Measurements from ENCODE around the gene SLC16A6.
"Not testable (repeated sequence)": the region's sequence is repeated elsewhere in the genome, so short reads cannot be mapped to it uniquely, and the experiment has no call there.

Gene SLC16A6

GRCh38 chr17:68290955-68291835, at the start of gene SLC16A6, which contains the start of gene ARSG:
Gene SLC16A6, minus strand, starts transcription at chr17:68291127. Its CDS starts 12,807 bp downstream, at chr17:68278320.
Gene ARSG, plus strand, starts transcription at chr17:68291495. Its CDS starts 15,999 bp downstream, at chr17:68307494.
- peak in 1 of 2 donors; percentile 77 for DNase-seq

DNA sequence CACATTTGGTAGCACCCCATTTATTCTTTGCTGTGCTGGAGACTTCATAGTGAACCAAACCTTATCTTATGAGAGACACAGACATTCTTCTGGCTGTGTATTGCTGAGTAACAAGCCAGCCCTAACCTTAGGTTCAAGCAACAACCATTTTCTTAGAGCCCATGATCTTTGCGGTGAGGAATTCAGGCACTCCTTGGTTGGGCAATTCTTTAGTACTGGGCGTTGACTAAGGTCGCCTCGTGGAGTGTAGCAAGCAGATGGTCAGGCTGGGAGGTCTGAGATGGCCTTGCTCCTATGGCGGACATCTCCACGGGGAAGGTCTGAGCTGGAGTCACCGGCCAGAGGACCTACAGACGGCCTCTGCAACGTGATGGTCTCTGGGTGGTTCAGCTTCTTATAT, 43.5 kb upstream of the SLC16A6 start:
- no peak for DNase-seq

DNA sequence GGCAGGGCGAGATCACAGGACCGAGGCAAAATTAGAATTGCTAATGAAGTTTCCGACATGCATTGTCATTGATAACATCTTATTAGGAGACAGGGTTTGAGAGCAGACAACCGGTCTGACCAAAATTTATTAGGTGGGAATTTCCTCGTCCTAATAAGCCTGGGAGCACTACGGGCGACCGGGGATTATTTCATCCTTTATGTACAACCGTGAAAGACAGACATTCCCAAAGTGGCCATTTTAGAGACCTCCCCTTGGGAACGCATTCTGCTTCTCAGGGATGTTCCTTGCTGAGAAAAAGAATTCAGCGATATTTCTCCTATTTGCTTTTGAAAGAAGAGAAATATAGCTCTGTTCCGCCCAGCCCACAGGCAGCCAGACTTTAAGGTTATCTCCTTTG, 41.0 kb upstream of the SLC16A6 start:
- not testable (repeated sequence) for DNase-seq

- no peak for DNase-seq
Measured at GRCh38 chr17:68329331-68329730, 38.4 kb upstream of the SLC16A6 start.

GRCh38 chr17:68328676-68329075, 37.7 kb upstream of the SLC16A6 start:
- no peak for DNase-seq

GRCh38 chr17:68327823-68328557, 37.1 kb upstream of the SLC16A6 start:
- no peak for DNase-seq

DNA sequence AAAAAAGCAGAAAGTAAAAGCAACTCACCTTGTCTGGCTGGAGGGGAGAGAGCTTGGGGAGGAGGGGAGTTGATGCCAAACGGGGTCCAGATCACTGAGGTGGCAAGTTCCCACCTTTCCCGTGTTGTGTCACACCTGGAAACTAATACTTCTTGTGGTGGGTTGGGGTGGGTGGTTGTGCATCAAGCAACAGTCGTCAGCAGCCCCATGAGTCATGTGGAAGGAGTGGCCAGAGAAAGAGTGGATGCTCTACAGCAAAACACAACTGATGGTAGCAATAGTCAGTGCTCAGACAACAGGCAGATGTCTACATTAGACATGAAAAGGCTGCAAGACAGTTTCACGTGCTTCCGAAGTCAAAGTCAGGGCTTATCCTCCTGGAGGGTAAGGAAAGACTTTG, 35.8 kb upstream of the SLC16A6 start:
- no peak for DNase-seq

DNA sequence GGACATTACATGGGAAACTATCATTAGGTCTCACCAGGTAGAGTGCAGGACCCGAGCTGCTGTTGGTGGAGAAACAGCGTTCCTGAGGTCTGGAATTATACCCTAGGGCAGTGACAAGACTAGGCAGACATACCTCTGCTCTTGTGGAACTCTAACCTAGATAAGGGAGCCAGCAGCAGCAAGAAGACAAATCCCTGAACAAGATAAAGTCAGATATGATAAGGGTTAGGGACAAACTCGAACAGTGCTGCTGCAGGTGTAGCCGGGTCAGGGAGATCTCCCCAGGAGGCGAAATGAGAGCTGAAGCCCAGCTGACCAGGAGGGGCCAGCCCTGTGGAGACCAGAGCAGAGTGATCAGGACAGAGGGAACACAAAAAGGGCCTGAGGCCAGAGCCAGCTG, 35.0 kb upstream of the SLC16A6 start:
- no peak for DNase-seq

DNA sequence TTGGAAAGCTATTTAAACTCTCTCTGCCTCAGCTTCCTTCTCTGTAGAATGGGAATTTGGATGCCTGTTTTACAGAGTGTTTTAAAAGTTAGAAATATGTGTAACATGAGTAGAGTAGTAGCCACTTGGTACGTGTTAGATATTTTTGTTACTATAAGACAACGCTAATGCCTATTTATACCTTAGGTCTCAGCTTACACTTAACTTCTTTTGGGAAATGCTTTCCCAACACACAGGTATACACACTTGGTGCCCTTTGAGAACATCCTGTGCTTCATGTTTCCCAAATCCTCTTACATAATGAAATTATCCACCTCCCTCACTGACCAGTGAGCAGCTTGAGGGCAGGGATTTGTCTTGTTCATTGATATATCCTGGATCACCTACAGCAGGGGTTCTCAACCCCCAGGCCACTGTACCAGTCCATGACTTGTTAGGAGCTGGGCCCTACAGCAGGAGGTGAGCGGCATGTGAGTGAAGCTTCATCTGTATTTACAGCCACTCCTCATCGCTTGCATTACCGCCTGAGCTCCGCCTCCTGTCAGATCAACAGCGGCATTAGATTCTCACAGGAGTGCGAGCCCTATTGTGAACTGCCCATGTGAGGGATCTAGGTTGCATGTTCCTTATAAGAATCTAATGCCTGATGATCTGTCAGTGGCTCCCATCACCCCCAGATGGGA, 33.9 kb upstream of the SLC16A6 start:
- no peak for DNase-seq

GRCh38 chr17:68324114-68324513, 33.2 kb upstream of the SLC16A6 start:
- DNase-seq: no peak

DNA sequence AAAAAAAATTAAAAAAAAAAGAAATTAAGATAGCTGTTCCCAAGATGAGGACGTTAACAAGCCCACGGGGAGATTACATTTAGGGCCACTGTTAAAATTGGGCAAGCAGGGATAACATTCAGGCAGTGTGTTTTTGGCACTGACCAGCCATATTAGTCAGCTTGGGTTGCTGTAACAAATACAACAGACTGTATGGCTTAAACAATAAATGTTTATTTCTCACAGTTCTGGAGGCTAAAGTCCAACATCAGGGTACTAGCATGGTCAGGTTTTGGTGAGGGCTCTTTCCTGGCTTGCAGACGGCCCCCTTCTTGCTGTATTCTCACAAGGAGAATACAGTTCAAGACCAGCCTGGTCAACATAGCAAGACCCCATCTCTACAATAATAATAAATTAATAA, 31.7 kb upstream of the SLC16A6 start:
- DNase-seq: no peak

DNA sequence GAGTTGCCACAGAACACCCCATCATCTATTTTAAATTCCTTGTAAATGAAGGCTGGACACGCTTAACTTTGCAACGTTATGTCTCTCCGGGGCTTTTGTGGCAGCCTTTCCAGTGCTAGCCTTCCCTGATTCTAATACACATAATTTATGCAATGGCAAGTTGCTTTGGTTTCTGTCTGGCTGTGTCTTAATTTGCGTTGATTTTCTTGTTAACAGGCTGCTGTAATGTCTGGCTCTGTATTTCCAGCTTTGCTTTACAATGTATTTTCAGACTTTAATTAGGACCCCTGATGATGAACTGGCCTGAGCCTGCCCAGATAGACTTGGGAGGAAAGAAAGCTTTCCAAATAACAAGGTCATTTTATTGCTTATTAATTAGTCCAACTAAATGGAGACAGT, 30.6 kb upstream of the SLC16A6 start:
- DNase-seq: no peak

DNA sequence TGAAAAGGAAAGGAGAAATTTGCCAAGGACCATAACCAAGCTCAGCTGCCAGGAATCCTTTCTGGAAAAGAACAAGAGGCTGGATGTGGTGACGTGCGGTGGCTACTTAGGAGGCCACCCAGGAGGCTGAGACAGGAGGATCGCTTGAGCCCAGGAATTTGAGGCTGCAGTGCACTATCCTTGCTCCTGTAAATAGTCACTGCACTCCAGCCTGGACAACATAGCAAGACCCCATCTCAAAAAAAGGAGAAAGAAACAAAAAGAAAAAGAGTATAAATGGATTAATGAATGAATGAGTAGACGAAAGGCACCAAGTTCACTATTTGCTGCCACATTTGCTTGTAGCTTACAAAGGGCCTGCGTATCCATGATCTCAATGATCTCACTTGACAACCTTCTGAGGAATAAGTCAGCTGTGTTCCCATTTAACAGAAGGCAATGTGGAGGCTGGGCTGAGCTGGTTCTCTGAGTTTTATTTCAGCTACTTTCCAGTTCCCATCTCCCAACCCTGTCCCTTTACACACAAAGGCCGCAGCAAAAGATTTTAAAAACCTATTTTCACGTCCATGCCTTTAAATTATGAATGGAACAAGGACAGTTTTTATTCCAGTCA, 30.1 kb upstream of the SLC16A6 start:
- DNase-seq: no peak

DNA sequence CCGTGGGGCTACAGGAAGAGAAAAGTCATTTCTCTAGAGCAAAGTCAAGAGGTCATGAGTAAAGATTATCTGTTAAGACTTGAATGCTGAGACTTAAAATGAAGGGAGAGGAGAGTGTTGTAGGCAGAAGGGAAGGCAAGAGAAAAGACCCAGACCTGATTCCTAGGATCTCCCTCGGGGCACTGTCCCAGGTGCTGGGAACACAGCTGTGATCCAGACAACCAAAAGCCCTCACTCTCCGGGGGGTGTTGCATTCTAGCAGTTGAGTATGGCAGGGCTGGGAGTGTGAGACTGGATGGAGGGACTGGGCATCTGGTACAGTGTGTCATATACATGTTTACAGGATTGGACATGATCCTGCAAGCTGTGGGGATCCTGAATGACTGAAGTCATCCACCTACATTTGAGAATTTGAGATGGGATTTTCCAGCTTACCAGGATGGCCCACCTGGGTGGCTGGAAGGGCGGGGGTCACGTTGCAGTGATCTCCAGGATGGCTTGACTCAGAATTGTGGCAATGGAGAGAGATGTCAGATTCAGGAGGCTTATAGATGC, 29.5 kb upstream of the SLC16A6 start:
- no peak for DNase-seq

DNA sequence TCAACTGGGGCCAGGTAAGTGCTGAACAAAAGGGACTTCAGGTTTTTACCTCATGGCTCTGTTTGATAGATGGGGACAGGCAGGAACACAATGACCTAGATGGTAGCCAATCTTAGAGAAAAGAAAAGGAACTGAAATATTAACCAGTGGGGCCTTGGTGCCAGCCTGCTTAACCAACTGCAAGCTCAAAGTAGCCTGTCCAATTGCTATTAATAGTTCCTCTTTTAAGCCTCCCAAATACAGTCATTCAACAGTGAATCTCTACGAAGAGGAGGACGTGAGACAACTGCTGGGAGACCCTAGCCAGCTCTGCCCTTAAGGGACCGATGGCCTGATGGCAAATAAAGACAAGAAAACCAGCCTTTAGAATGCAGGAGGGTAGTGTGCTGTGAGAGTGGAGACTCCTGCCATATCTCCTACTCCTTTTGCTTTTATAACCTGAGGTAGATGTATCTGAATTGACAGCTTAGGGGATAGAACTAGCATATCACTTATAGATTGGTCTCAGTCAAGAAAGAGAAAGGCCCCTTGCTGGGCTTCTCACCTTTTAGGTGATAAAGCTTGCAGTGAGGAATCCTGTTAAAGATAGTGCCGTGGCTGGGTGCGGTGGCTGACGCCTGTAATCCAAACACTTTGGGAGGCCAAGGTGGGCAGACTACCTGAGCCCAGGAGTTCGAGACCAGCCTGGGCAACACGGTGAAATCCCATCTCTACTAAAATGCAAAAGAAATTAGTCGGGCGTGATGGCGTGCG, 28.7 kb upstream of the SLC16A6 start:
- no peak for DNase-seq

DNA sequence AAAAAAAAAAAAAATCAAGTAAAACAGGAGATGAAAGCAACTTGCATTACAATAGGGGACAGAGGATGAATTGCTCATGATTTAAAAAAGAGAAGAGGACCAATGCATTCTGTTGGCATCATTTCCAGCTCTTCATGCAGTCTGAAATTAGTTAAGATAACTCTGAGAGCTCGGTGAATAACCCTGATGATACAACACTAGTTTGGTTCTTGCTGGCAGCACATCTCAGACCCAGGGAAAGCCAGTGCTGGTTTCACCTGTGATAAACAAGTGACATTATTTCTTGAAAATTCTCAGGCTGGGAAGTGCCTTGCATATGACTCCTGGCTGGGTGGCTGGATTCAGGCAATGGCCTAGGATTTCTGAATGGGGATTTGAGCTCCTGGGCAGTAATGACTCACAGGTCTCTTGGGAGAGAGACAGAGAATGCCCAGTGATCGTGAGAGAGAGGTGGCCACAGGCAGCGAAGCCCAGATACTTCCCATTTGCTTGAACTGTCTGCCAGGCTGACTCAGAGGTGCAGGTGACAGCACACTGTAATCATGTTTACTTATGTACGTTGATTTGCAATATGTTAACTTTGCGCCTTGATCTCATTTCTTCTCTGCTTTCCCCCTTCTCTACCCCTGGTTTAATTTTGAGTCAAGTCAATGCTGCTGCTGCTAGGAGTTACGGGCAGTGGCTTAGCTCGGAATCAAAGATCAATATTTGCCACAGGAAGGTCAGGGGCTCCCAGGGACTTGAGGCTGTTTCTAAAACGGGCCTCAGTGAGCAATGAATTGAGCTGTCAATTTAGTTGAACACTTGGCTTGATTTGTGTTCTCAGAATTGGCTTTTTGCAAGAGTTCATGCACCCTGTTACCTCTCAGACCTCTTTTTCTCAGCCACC, 27.4 kb upstream of the SLC16A6 start:
- no peak for DNase-seq

DNA sequence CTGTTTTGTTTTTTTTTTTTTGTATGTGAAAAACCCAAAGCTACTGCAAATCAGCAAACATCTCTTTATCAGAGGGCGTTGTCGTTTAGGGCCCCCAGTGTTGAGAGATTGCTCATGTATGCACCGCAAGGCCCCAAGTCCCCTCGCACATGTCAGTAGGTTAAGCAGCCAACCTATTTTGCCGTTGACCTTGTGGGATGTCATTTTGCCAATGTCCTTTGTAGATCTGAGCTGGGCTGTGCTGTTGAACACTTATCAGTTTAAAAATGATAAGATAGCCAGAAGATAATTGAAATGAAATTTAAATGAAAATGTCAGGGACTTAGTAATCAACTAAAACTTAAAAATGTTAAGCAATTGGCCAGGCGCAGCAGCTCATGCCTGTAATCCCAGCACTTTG, 26.5 kb upstream of the SLC16A6 start:
- DNase-seq: no peak

DNA sequence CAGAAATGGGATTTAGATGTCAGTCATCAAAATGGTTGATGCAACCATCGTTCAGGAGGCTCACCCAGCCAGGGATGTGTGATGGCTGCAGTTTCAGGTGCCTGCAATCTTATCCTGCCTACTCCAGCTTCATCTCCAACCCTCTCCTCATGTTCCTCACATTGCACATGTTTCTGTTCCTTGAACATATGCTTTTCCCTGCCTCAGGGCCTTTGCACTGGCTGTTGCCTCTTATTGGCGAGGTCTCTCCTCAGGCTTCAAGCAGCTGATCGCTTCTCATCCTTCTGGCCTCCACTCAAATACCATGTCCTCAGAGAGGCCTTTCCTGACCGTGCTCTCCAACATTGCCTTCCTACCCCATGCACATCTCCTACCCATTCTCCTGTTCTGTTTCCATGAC, 25.0 kb upstream of the SLC16A6 start:
- no peak for DNase-seq

- peak in 1 of 2 donors; percentile 11 for DNase-seq
Measured at GRCh38 chr17:68314916-68315535, 24.1 kb upstream of the SLC16A6 start.

DNA sequence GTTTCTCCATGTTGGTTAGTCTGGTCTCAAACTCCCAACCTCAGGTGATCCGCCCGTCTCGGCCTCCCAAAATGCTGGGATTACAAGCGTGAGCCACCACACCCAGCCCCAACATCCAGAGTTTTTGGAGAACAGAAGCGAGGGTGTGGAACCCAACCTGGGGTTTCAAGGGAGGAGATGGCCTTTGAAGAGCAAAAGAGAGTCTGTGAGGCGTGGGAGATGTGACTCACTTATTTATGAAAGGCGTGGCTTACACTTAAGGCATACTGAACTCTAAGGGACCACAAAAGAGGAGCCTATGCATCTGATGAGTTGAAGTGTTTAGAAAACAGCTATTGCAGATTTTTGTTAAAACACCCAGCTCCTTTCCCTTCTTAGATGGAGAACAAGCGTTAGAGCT, 19.2 kb upstream of the SLC16A6 start:
- DNase-seq: no peak

Data from bone marrow (tissue), 2 donors.